ENCODE data around the gene GALNT14. TPM values are rescaled to one million over a fixed set of nuclear protein-coding genes. Genes with fewer than 3 reads are reported as not detected.
"Not testable (repeated sequence)": the region's sequence is repeated elsewhere in the genome, so short reads cannot be mapped to it uniquely, and the experiment has no call there.

Gene GALNT14
- total and polyA plus RNA-seq, 2 of the 8 experiments (the other 6 are each of a cell fraction or from before 2014, with no cell fraction given) = 13.0 to 13.7 TPM

DNA sequence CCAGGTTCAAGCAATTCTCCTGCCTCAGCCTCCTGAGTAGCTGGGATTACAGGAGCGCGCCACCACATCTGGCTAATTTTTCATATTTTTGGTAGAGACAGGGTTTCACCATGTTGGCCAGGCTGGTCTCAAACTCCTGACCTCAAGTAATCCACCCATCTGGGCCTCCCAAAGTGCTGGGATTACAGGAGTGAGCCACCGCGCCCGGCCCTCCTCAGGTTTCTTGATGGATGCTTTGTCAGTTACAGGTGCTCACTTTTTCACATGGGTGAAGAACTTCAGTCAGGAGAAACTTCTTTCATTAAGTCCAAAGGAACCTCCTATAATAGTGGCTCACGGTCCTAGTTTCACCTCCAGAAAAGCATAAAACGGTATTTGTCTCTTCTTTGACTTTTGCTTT, 45.7 kb upstream of the GALNT14 start:
- H3K4me3 ChIP-seq (ENCODE audit: extremely low read depth in 1 of 4, insufficient read depth in 2 of 4, low read depth in 3 of 4, low read length in 4 of 4); H3K4ac ChIP-seq (replicated peaks; ENCODE audit: insufficient read length, low read depth, low read length); H4K91ac ChIP-seq (replicated peaks; ENCODE audit: insufficient read length, low read length); H2AFZ ChIP-seq (ENCODE audit: low read length); H3K23me2 ChIP-seq (ENCODE audit: low read depth, low read length); H3K18ac ChIP-seq (ENCODE audit: extremely low read depth, low read length); H3K56ac ChIP-seq (replicated peaks; ENCODE audit: insufficient read length, low read depth, low read length); H4K5ac ChIP-seq (ENCODE audit: insufficient read length, low read depth, low read length); H4K8ac ChIP-seq (ENCODE audit: extremely low read depth, insufficient read depth, low read length); H4K20me1 ChIP-seq (replicated peaks in 1 of 2; ENCODE audit: control insufficient read depth in 1 of 2, insufficient read depth in 2 of 2, low read length in 2 of 2); H2BK20ac ChIP-seq (ENCODE audit: low read length); H3K27me3 ChIP-seq (replicated peaks in 1 of 4; ENCODE audit: control insufficient read depth in 3 of 4, extremely low read depth in 1 of 4, insufficient read depth in 3 of 4, low read length in 3 of 4); H3K9ac ChIP-seq (replicated peaks in 1 of 4; ENCODE audit: extremely low read depth in 1 of 4, low read depth in 3 of 4, low read length in 3 of 4); H2BK5ac ChIP-seq (ENCODE audit: low read depth, low read length); H3K79me1 ChIP-seq (ENCODE audit: low read depth, low read length); H3K9me3 ChIP-seq (ENCODE audit: insufficient read depth in 2 of 2, low read depth in 1 of 2, low read length in 1 of 2); H3K14ac ChIP-seq (ENCODE audit: insufficient read length); H2BK12ac ChIP-seq (ENCODE audit: low read depth, low read length); H2BK15ac ChIP-seq (ENCODE audit: low read length); H3K36me3 ChIP-seq (ENCODE audit: control insufficient read depth in 2 of 4, insufficient read depth in 4 of 4, low read length in 3 of 4); DNase-seq (ENCODE audit: low read depth in 1 of 2, low spot score in 2 of 2); H3K79me2 ChIP-seq (ENCODE audit: control insufficient read depth in 1 of 2, insufficient read depth in 2 of 2, low read length in 2 of 2); H2AK5ac ChIP-seq (ENCODE audit: low read depth, low read length); FAIRE-seq; POLR2A ChIA-PET (ENCODE audit: partially characterized antibody); H3K27ac ChIP-seq (ENCODE audit: low read depth, low read length); H3K4me1 ChIP-seq (replicated peaks in 1 of 4; ENCODE audit: control insufficient read depth in 3 of 4, insufficient read depth in 4 of 4, low read length in 3 of 4); H3K4me2 ChIP-seq (ENCODE audit: insufficient read depth in 1 of 2, low read depth in 2 of 2, low read length in 2 of 2); H3K23ac ChIP-seq (ENCODE audit: insufficient read length); H2BK120ac ChIP-seq (replicated peaks; ENCODE audit: low read depth, low read length); CTCF ChIA-PET (ENCODE audit: partially characterized antibody): not testable (repeated sequence)
- 97% methylated on average over 7 of the region's 7 CpGs; no CpG with 5 or more reads in 1 of the 2 experiments for WGBS, 2 experiments (ENCODE audit: extremely low coverage in 1 of 2, insufficient coverage in 1 of 2, insufficient read length in 1 of 2, insufficient replicate concordance in 2 of 2, low coverage in 1 of 2, low lambda C conversion rate in 2 of 2, missing lambda C conversion rate in 1 of 2)

Measured in H1 (cell line).